Ectodermal cell (in vitro differentiated cells): ENCODE measurements around the gene CDH4.

Experiments
- H3K27ac ChIP-seq: 2 replicates; pipeline ENCODE4 v1.7.0; 2013; ENCODE audit warnings: mild to moderate bottlenecking, low read depth, low read length; ENCODE audit not compliant: insufficient read depth, poor library complexity, severe bottlenecking
- H3K27me3 ChIP-seq: 2 replicates; pipeline ENCODE4 v1.7.0; 2013; ENCODE audit warnings: mild to moderate bottlenecking, low read length; ENCODE audit not compliant: insufficient read depth, control insufficient read depth, poor library complexity, severe bottlenecking
- H3K36me3 ChIP-seq: one replicate; pipeline ENCODE4 v1.7.0; 2013; ENCODE audit warnings: low read length; ENCODE audit not compliant: control insufficient read depth, insufficient read depth
- H3K4me1 ChIP-seq: one replicate; pipeline ENCODE4 v1.7.0; 2013; ENCODE audit warnings: low read length; ENCODE audit not compliant: control insufficient read depth, insufficient read depth
- H3K4me3 ChIP-seq: 2 replicates; pipeline ENCODE4 v1.7.0; 2013; ENCODE audit warnings: low read depth, low read length, control low read depth; ENCODE audit not compliant: insufficient read depth
- H3K9me3 ChIP-seq: 2 replicates; pipeline ENCODE4 v1.7.0; 2013; ENCODE audit warnings: mild to moderate bottlenecking, low read length, moderate library complexity; ENCODE audit not compliant: control insufficient read depth
- WGBS, 2 experiments: methylation state at CpG; one replicate each; pipeline ENCODE4 v1.1.7; 2013; ENCODE audit warnings: missing lambda C conversion rate in 2 of 2; 5-methylcytosine and 5-hydroxymethylcytosine counted together

CDH4 gene

GRCh38 chr20:61507778-61508177, 255.7 kb downstream of the CDH4 start:
- peaks cover 15% of the 10 kb centered on the region for H3K4me1 ChIP-seq
- WGBS, 2 experiments = 88 to 89% methylated on average over 11 of the region's 11 CpGs
- H3K27me3 ChIP-seq = no peaks in the 10 kb centered on the region
- H3K27ac ChIP-seq = no peak overlapping the region
- H3K4me3 ChIP-seq = no peak overlapping the region
- no peaks in the 10 kb centered on the region for H3K36me3 ChIP-seq
- no peaks in the 10 kb centered on the region for H3K9me3 ChIP-seq

GRCh38 chr20:61508301-61509096, 256.4 kb downstream of the CDH4 start:
- peaks cover 15% of the 10 kb centered on the region for H3K4me1 ChIP-seq
- no peaks in the 10 kb centered on the region for H3K9me3 ChIP-seq
- no peaks in the 10 kb centered on the region for H3K27me3 ChIP-seq
- H3K4me3 ChIP-seq = no peak overlapping the region
- WGBS, 2 experiments = 85 to 89% methylated on average over 13 of the region's 13 CpGs
- H3K36me3 ChIP-seq = no peaks in the 10 kb centered on the region
- no peak overlapping the region for H3K27ac ChIP-seq

GRCh38 chr20:61510778-61511330, 258.8 kb downstream of the CDH4 start:
- Histone ChIP-seq H3K9me3 (no peaks in the 10 kb centered on the region), H3K27me3 (no peaks in the 10 kb centered on the region), H3K4me1 (peaks cover 28% of the 10 kb centered on the region), H3K27ac (no peak overlapping the region), H3K36me3 (no peaks in the 10 kb centered on the region), H3K4me3 (no peak overlapping the region)
- WGBS, 2 experiments = 91 to 92% methylated on average over 6 to 7 of the region's 7 CpGs

GRCh38 chr20:61512475-61512874, 260.4 kb downstream of the CDH4 start:
- WGBS, 2 experiments = 96 to 97% methylated on average over 10 to 11 of the region's 11 CpGs
- H3K4me3 ChIP-seq = no peak overlapping the region
- H3K27ac ChIP-seq = no peak overlapping the region
- no peaks in the 10 kb centered on the region for H3K36me3 ChIP-seq
- peaks cover 29% of the 10 kb centered on the region for H3K4me1 ChIP-seq
- no peaks in the 10 kb centered on the region for H3K9me3 ChIP-seq
- H3K27me3 ChIP-seq = no peaks in the 10 kb centered on the region

- no peaks in the 10 kb centered on the region for H3K9me3 ChIP-seq
- peaks cover 29% of the 10 kb centered on the region for H3K4me1 ChIP-seq
- H3K36me3 ChIP-seq = no peaks in the 10 kb centered on the region
- no peaks in the 10 kb centered on the region for H3K27me3 ChIP-seq
- 85 to 87% methylated on average over 17 of the region's 17 CpGs for WGBS, 2 experiments
- no peak overlapping the region for H3K4me3 ChIP-seq
- H3K27ac ChIP-seq = no peak overlapping the region
Observed at GRCh38 chr20:61513124-61514017, 261.3 kb downstream of the CDH4 start.

DNA sequence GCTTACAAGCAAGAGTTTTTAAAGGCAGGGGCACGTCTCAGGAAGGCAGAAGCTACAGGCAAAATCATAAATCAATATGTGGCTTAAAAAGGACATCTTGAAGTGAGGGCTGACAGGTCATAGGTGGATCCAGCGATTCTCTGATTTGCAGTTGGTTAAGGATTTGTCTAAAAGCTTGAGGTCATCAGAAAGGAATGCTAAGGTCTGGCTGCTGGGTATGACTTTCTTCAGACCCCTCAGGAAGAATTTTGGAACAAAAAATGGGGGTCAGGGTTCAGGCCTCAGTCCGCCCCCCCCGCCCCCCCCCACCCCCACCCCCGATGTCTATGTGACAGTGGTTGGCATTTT, 261.9 kb downstream of the CDH4 start:
- Histone ChIP-seq H3K4me1 (peaks cover 26% of the 10 kb centered on the region), H3K9me3 (no peaks in the 10 kb centered on the region), H3K4me3 (no peak overlapping the region), H3K27me3 (no peaks in the 10 kb centered on the region), H3K27ac (no peak overlapping the region), H3K36me3 (no peaks in the 10 kb centered on the region)
- 71 to 81% methylated on average over 2 of the region's 5 CpGs for WGBS, 2 experiments

- peaks cover 26% of the 10 kb centered on the region for H3K4me1 ChIP-seq
- no peaks in the 10 kb centered on the region for H3K27me3 ChIP-seq
- 60 to 61% methylated on average over 6 of the region's 6 CpGs for WGBS, 2 experiments
- no peak overlapping the region for H3K4me3 ChIP-seq
- no peak overlapping the region for H3K27ac ChIP-seq
- H3K36me3 ChIP-seq = no peaks in the 10 kb centered on the region
- H3K9me3 ChIP-seq = no peaks in the 10 kb centered on the region
Observed at GRCh38 chr20:61514396-61514795, 262.3 kb downstream of the CDH4 start.

DNA sequence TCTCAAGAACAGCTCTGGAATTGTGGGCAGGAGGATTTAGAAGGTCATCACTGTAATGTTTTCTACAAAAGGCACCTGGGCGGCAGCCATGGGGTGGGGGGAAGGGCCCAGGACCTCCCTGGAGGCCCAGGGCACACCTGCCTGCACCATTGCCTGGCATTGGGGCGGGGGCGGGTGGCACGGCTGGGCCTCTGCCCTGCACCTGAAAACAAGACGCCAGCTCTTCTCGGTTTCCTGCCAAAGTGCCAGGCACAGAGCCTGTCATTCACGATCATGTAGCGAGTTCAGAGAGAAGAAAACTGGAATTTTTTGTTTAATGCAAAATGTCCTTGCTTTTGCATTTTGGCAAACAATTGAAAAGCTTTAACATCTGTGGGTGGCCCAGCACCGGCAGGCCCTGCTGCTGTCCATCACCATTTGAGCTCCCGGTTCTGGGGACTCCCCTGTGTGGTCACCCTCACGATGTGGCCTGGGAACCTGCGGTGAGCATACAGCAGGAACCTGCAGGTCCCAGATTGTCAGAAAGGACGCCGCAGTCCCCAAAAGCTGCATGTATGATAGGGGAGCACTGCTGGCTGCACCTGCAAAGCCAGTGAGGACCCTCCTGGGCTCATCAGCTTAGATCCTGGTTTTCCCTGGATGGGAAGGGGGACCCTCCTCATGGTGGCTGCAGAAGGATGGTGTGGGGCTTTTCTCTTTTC, 262.9 kb downstream of the CDH4 start:
- Histone ChIP-seq H3K36me3 (no peaks in the 10 kb centered on the region), H3K27me3 (no peaks in the 10 kb centered on the region), H3K27ac (no peak overlapping the region), H3K4me3 (no peak overlapping the region), H3K9me3 (no peaks in the 10 kb centered on the region), H3K4me1 (peaks cover 26% of the 10 kb centered on the region)
- WGBS, 2 experiments = 82 to 84% methylated on average over 14 of the region's 14 CpGs

DNA sequence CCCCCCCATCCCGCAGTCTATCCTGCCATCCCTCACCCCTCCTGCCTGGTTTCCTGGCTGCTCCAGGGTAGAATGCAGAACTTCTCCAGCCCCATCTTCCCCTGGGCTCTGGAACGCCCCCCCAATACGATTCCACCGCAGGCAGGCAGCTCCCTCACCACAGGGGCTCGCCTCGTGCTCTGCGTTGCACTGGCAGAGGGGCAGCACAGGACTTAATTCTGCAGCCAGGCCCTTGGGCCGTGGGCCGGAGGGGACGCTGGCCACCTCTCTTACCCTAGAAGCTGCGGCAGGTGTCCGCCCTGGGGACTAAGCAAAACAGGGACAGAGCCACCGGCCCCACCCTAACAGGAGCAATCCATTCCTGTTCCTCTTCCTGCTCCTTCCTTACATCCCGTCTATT, 263.9 kb downstream of the CDH4 start:
- no peaks in the 10 kb centered on the region for H3K9me3 ChIP-seq
- WGBS, 2 experiments = 70 to 71% methylated on average over 14 of the region's 14 CpGs
- H3K4me3 ChIP-seq = no peak overlapping the region
- H3K36me3 ChIP-seq = no peaks in the 10 kb centered on the region
- no peak overlapping the region for H3K27ac ChIP-seq
- peaks cover 24% of the 10 kb centered on the region for H3K4me1 ChIP-seq
- no peaks in the 10 kb centered on the region for H3K27me3 ChIP-seq
